OCI-LY3 (cell line): Measurements from ENCODE around the gene THRB.

ENCODE experiments used
- EZH2phosphoT487 ChIP-seq: fragments of 200-600 bp; shearing (Covaris generic); IDR thresholded peaks from 2 replicates; pipeline ENCODE4 v1.6.1; 2018; ENCODE audit warnings: antibody characterized with exemption, mixed run types, low read depth
- TF ChIP-seq, protein P1 (sequence below): fragments of 200-600, 300-600 bp; sonication (generic); IDR thresholded peaks from 2 replicates; pipeline ENCODE4 v1.5.1; 2014; ENCODE audit warnings: antibody characterized with exemption, low read length, low read depth

GRCh38 chr3:24370352-24371090 is 124.1 kb downstream of the THRB start:
- no peak for TF ChIP-seq EZH2phosphoT487
- TF ChIP-seq, protein P1, sequence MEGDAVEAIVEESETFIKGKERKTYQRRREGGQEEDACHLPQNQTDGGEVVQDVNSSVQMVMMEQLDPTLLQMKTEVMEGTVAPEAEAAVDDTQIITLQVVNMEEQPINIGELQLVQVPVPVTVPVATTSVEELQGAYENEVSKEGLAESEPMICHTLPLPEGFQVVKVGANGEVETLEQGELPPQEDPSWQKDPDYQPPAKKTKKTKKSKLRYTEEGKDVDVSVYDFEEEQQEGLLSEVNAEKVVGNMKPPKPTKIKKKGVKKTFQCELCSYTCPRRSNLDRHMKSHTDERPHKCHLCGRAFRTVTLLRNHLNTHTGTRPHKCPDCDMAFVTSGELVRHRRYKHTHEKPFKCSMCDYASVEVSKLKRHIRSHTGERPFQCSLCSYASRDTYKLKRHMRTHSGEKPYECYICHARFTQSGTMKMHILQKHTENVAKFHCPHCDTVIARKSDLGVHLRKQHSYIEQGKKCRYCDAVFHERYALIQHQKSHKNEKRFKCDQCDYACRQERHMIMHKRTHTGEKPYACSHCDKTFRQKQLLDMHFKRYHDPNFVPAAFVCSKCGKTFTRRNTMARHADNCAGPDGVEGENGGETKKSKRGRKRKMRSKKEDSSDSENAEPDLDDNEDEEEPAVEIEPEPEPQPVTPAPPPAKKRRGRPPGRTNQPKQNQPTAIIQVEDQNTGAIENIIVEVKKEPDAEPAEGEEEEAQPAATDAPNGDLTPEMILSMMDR = no peak
